GM12801 (cell line): ENCODE results near the gene HMG20A.

Experiments used
- CTCF ChIP-seq: IDR thresholded peaks from one replicate; pipeline ENCODE4 v1.5.1; 2011; ENCODE audit warnings: control low read depth; ENCODE audit not compliant: insufficient read length; ENCODE audit errors: extremely low read depth

HMG20A gene

GRCh38 chr15:77440378-77440999 is 19.8 kb downstream of the HMG20A start:
- TF ChIP-seq CTCF = no peak

GRCh38 chr15:77446840-77447390 is 26.2 kb downstream of the HMG20A start:
- TF ChIP-seq CTCF = no peak

GRCh38 chr15:77454265-77454664 is 33.6 kb downstream of the HMG20A start:
- no peak for TF ChIP-seq CTCF

- no peak for TF ChIP-seq CTCF
These were observed 34.3 kb downstream of the HMG20A start for GRCh38 chr15:77454951-77455350.

- TF ChIP-seq CTCF = no peak
These were observed 35.1 kb downstream of the HMG20A start for GRCh38 chr15:77455696-77456321.

GRCh38 chr15:77456746-77457145 is 36.1 kb downstream of the HMG20A start:
- no peak for TF ChIP-seq CTCF

GRCh38 chr15:77457191-77457904 is 36.7 kb downstream of the HMG20A start:
- TF ChIP-seq CTCF = no peak
